Left lobe of liver (tissue), 2 donors: Measurements from ENCODE around the gene ZG16. TPM values are rescaled to one million over a fixed set of nuclear protein-coding genes. Genes with fewer than 3 reads are reported as not detected.

Experiments
- ATAC-seq: fragments of 200-7000 bp; cut with Tn5 transposase; one replicate; pipeline ENCODE4 v1.9.1; 2020; ENCODE audit warnings: mild to moderate bottlenecking, moderate library complexity
- DNase-seq: peaks from one replicate; pipeline ENCODE4 v3.0.0-alpha.2; 2020; ENCODE audit warnings: low spot score
- total RNA-seq: library from RNA; stranded (reverse); gene quantifications from one replicate; pipeline ENCODE4 v1.2.1, GENCODE V29; 2021
- donor health status: DM: no; HTN: no; CAD: no; lungs with moderate emphysema.
- donor health status: DM: no; HTN: yes; CAD: no.

ZG16 gene
- total RNA-seq, 1 donor from 2014 or later: 1.3 TPM

DNA sequence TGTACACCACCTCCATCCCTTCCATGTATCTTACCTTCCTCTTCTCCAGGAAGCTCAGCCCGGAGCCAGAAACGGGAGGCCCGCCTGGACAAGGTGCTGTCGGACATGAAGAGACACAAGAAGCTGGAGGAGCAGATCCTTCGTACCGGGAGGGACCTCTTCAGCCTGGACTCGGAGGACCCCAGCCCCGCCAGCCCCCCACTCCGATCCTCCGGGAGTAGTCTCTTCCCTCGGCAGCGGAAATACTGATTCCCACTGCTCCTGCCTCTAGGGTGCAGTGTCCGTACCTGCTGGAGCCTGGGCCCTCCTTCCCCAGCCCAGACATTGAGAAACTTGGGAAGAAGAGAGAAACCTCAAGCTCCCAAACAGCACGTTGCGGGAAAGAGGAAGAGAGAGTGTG lies 41.5 kb downstream of the ZG16 start:
- ATAC-seq (no peak), DNase-seq (no peak)

DNA sequence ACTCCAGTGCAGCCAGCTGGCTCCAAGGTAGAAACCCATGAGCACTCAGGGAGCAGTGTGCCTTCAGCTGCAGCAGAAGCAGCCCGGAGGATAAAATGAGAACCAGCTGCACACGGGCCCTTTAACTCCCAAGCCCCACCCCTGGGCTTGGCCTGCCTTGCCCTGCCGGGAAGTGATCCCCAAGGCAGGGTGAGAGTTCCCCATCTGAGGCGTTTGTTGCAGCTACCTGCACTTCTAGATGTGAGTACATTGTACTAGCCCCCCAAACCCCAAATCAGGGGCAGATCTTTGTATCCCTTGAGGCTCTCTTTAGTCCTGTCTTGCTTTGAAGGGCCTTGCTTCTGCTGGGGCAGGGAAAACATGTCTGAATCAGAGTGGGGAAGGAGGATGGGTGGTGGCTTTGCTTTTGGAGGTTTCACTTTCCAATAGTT lies 42.2 kb downstream of the ZG16 start, which contains the start of gene MVP:
Gene MVP, plus strand, starts transcription at position 192 of the 431 bp plus-strand sequence. CDS start 10,088 bp downstream, outside the sequence.
- DNase-seq: peak; percentile 76
- peak; percentile 51 for ATAC-seq

- ATAC-seq: peak; percentile 59
- DNase-seq: peak; percentile 74
Measured at GRCh38 chr16:29820730-29821642, 42.9 kb downstream of the ZG16 start.

DNA sequence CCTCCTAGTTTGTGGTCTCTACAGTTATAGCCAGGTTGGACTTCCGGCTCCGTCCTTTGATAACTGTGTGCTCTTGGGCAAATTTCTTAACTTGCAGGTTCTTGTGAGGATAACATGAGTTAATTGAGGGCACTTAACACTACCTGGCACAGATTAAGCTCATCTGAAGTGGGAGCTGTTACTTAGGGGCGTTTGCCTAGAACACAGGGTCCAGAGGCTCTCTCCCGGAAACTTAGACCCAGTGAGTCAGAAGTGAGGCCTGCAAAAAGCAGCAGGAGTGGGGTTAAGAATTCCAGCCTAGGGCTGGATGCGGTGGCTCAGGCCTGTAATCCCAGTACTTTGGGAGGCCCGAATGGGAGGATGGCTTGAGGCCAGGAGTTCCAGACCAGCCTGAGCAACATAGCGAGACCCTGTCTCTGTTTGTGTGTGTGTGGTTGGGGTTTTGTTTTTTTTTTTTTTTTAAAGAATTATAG lies 43.6 kb downstream of the ZG16 start:
- no peak for DNase-seq
- no peak for ATAC-seq

GRCh38 chr16:29824589-29825144 lies 46.6 kb downstream of the ZG16 start:
- ATAC-seq (no peak), DNase-seq (no peak)

GRCh38 chr16:29825145-29826044 lies 47.3 kb downstream of the ZG16 start:
- no peak for ATAC-seq
- no peak for DNase-seq

GRCh38 chr16:29826342-29826695 lies 48.3 kb downstream of the ZG16 start:
- DNase-seq (no peak), ATAC-seq (no peak)

GRCh38 chr16:29830774-29831173 lies 52.7 kb downstream of the ZG16 start:
- ATAC-seq (no peak), DNase-seq (no peak)

GRCh38 chr16:29831490-29831889 lies 53.4 kb downstream of the ZG16 start:
- peak; percentile 78 for ATAC-seq
- DNase-seq: peak; percentile 64

Other genes starting within 250 kb of the ZG16 start
- gene SPN, start 115.0 kb upstream of the ZG16 start, total RNA-seq: 1.3 TPM
- 143 TPM for gene QPRT, start 99.1 kb upstream of the ZG16 start, total RNA-seq
- gene C16orf54, start 32.3 kb upstream of the ZG16 start, total RNA-seq: 0.53 TPM
- 27.2 TPM for gene KIF22, start 12.5 kb downstream of the ZG16 start, total RNA-seq
- gene MAZ, start 28.3 kb downstream of the ZG16 start, total RNA-seq: 101 TPM
- gene PRRT2, start 33.9 kb downstream of the ZG16 start, total RNA-seq: 0.33 TPM
- 11.9 TPM for gene PAGR1, start 37.9 kb downstream of the ZG16 start, total RNA-seq
- gene MVP, start 42.2 kb downstream of the ZG16 start, total RNA-seq: 44.4 TPM
- 53.1 TPM for gene CDIPT, start 85.0 kb downstream of the ZG16 start, total RNA-seq
- 0.55 TPM for gene SEZ6L2, start 121.3 kb downstream of the ZG16 start, total RNA-seq
- 0.13 TPM for gene ASPHD1, start 122.2 kb downstream of the ZG16 start, total RNA-seq
- 9.8 TPM for gene KCTD13, start 148.0 kb downstream of the ZG16 start, total RNA-seq
- gene TMEM219, start 183.8 kb downstream of the ZG16 start, total RNA-seq: 71.0 TPM
- 21.1 TPM for gene TAOK2, start 195.6 kb downstream of the ZG16 start, total RNA-seq
- 9.2 TPM for gene HIRIP3, start 217.4 kb downstream of the ZG16 start, total RNA-seq
- gene INO80E, start 218.0 kb downstream of the ZG16 start, total RNA-seq: 34.7 TPM
- gene DOC2A, start 232.8 kb downstream of the ZG16 start, total RNA-seq: 0.15 TPM
- not detected for gene C16orf92, start 244.9 kb downstream of the ZG16 start, total RNA-seq